SK-MEL-5 (cell line): Measurements from ENCODE around the gene RNF125. TPM values are rescaled to one million over a fixed set of nuclear protein-coding genes. Genes with fewer than 3 reads are reported as not detected.

Source experiments
- DNase-seq: peaks from one replicate; pipeline ENCODE4 v3.0.0-alpha.2; 2016; ENCODE audit warnings: low read depth, low spot score
- in situ Hi-C: cut with HindIII; loops from 2 replicates; pipeline ENCODE4 v1.10.0; 2016; ENCODE audit warnings: low sequenced_read_pairs, high pct_unique_total_duplicates, low pct_unique_long_range_greater_than_20kb
- total RNA-seq: library from RNA; depleted of rRNA; stranded (reverse); fragments of >200 nt; shearing (Covaris generic); gene quantifications from 2 replicates; pipeline ENCODE4 v1.2.3, GENCODE V29; 2014; rRNA removed

Gene RNF125
- total RNA-seq, 1 experiment from 2014 or later = 41.4 TPM

- in situ Hi-C loops = no loop called here
- DNase-seq = no peak
These were observed 93.1 kb downstream of the RNF125 start for GRCh38 chr18:32111706-32112105.

GRCh38 chr18:32112826-32113225 lies 94.2 kb downstream of the RNF125 start:
- no peak for DNase-seq
- in situ Hi-C loops = no loop called here

- no peak for DNase-seq
- in situ Hi-C loops = no loop called here
These were observed 95.8 kb downstream of the RNF125 start for GRCh38 chr18:32114293-32114942.

- in situ Hi-C loops = no loop called here
- no peak for DNase-seq
These were observed 103.4 kb downstream of the RNF125 start for GRCh38 chr18:32122039-32122438.

Other genes starting within 250 kb of the RNF125 start
- 47.7 and 49.4 TPM in 2 replicates for gene TRAPPC8, start 75.7 kb upstream of the RNF125 start, total RNA-seq
- 23.7 and 29.6 TPM in 2 replicates for gene RNF138, start 73.0 kb downstream of the RNF125 start, total RNA-seq
- gene MEP1B, start 171.2 kb downstream of the RNF125 start, total RNA-seq = not detected in 2 replicates